SK-N-MC (cell line): ENCODE measurements around the gene ACSS3.

Source experiments
- EZH2 ChIP-seq: fragments of 200-600 bp; sonication (generic); IDR thresholded peaks from one replicate; pipeline ENCODE4 v1.6.1; 2017; ENCODE audit warnings: antibody characterized with exemption
- FOXP2 ChIP-seq: optimal IDR thresholded peaks from 2 replicates; pipeline ENCODE3; 2011; ENCODE audit warnings: mild to moderate bottlenecking, moderate library complexity; ENCODE audit not compliant: insufficient read depth; ENCODE audit errors: extremely low read length, control extremely low read depth
- POLR2AphosphoS5 ChIP-seq: IDR thresholded peaks from 2 replicates; pipeline ENCODE4 v1.6.1; 2012; ENCODE audit warnings: mild to moderate bottlenecking, low read depth, low read length, borderline replicate concordance

DNA sequence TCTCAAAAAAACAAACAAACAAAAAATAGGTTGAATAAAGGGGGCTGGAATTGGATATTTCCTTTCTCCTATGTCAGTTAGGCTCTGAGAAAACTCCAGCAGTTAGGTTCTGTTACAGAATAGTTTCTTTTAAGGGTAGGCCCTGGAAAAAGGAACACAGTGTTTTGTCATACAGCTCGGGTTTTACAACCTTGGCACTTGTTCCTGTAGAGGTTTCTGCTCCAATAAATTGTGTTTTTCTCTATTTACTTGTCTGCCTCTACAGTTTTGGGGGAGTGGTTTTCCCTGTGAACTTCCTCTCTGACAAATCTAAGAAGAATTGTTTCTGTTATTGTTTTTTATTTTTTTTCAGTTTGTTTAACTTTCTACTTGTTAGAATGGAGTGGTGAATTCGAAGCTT is 167.6 kb downstream of the ACSS3 start:
- no peak for TF ChIP-seq EZH2
- TF ChIP-seq POLR2AphosphoS5, result no peak
- TF ChIP-seq FOXP2, result no peak
